Uterus (tissue), 4 donors: Measurements from ENCODE around the gene GDF7. TPM values are rescaled to one million over a fixed set of nuclear protein-coding genes. Genes with fewer than 3 reads are reported as not detected.

Source experiments
- DNase-seq, 2 donors: peaks; one replicate each; pipeline ENCODE4 v3.0.0-alpha.2; 2019 to 2020
- H3K27ac ChIP-seq, 2 donors: fragments of 200-600 bp; sonication (generic); 1 replicate in 1 of 2; 2 replicates in 1 of 2; pipeline ENCODE4 v1.5.1; 2016 to 2018
- H3K27me3 ChIP-seq, 2 donors: fragments of 200-600 bp; sonication (generic); one replicate each; pipeline ENCODE4 v1.5.1; 2018 to 2019; ENCODE audit warnings: control low read depth in 1 of 2
- H3K36me3 ChIP-seq, 2 donors: fragments of 200-600 bp; sonication (generic); one replicate each; pipeline ENCODE4 v1.5.1; 2019; ENCODE audit warnings: control low read depth in 1 of 2
- H3K4me1 ChIP-seq, 2 donors: fragments of 200-600 bp; sonication (generic); one replicate each; pipeline ENCODE4 v1.5.1; 2018 to 2019; ENCODE audit warnings: control low read depth in 1 of 2
- H3K4me3 ChIP-seq, 2 donors: fragments of 200-600 bp; sonication (generic); 1 replicate in 1 of 2; 2 replicates in 1 of 2; pipeline ENCODE4 v1.5.1; 2018 to 2019; ENCODE audit warnings: mild to moderate bottlenecking in 1 of 2
- H3K9me3 ChIP-seq, 2 donors: fragments of 200-600 bp; sonication (generic); one replicate each; pipeline ENCODE4 v1.5.1; 2019; ENCODE audit warnings: control low read depth in 1 of 2
- POLR2A ChIP-seq, 2 donors: fragments of 450-650 bp; IDR thresholded peaks; one replicate each; pipeline ENCODE4 v1.6.1; 2016; ENCODE audit warnings: antibody characterized with exemption in 2 of 2, mild to moderate bottlenecking in 1 of 2, moderate library complexity in 1 of 2
- intact Hi-C: fragments of 100-400 bp; cut with DNase I; formaldehyde crosslinking; loops from one replicate; pipeline ENCODE4 v1.15.1; 2023; ENCODE audit warnings: low total_unique reads
- total RNA-seq, 4 donors: library from RNA; depleted of rRNA in 3 of 4; stranded (reverse); fragments of >200 nt in 3 of 4; gene quantifications; one replicate each; pipeline versions ENCODE4 v1.1.0 to v1.2.4, GENCODE V29; 2014 to 2023
- TF ChIP-seq, protein P1 (sequence below), 4 experiments: fragments of 200-600 bp in 2 of 4; fragments of 450-650 bp in 2 of 4; sonication (generic) in 2 of 4; IDR thresholded peaks; one replicate each; pipeline ENCODE4 v1.5.1; 2016 to 2019; ENCODE audit warnings: antibody characterized with exemption in 4 of 4, mild to moderate bottlenecking in 2 of 4, moderate library complexity in 1 of 4
- donor health status: DM: yes; HTN: yes; CAD: no.

Gene GDF7
- total RNA-seq, 4 donors from 2014 or later: 1.5 to 45.6 (median 5.4) TPM

DNA sequence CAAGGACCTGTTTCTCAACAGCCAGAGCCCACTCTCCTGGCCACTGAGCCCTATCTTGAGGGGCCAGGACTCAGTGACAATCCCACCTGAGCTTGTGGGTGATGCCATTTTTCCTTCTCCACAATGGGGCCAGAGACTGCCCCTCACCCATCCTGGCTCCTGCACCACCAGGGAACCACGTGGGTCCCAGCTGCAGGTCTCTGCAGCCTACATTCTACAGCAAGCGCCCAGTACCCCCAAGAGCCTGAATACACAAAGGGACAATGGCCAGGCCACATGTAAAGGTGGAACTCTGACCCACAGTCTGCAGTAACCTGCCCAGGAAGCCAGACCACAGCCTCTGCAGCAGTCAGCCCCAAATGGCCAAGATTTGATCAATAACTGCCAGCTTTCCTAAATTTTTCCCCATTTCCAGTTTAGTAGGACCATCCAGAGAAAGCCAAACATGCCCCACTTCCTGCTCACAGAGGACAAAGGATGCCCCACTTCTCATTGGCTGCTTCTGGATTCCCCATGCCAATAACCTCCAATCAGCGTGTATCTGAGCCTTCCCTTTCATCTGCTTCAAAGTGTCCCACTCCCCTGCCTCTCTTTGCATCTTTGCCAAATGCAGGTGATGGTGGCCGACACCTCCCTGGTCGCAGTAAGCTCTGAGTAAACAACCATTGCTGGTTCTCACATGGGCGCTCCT is 35.2 kb upstream of the GDF7 start:
- H3K4me3 ChIP-seq: no peak overlapping the region
- no peak overlapping the region for H3K27ac ChIP-seq
- H3K4me1 ChIP-seq: peaks cover 0 to 10% of the 10 kb centered on the region in 2 donors
- no peaks in the 10 kb centered on the region for H3K27me3 ChIP-seq
- intact Hi-C loops: no loop called here
- H3K36me3 ChIP-seq: no peaks in the 10 kb centered on the region
- H3K9me3 ChIP-seq: no peaks in the 10 kb centered on the region
- TF ChIP-seq, protein P1, sequence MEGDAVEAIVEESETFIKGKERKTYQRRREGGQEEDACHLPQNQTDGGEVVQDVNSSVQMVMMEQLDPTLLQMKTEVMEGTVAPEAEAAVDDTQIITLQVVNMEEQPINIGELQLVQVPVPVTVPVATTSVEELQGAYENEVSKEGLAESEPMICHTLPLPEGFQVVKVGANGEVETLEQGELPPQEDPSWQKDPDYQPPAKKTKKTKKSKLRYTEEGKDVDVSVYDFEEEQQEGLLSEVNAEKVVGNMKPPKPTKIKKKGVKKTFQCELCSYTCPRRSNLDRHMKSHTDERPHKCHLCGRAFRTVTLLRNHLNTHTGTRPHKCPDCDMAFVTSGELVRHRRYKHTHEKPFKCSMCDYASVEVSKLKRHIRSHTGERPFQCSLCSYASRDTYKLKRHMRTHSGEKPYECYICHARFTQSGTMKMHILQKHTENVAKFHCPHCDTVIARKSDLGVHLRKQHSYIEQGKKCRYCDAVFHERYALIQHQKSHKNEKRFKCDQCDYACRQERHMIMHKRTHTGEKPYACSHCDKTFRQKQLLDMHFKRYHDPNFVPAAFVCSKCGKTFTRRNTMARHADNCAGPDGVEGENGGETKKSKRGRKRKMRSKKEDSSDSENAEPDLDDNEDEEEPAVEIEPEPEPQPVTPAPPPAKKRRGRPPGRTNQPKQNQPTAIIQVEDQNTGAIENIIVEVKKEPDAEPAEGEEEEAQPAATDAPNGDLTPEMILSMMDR (IDR thresholded peaks at IDR 0.05): no peak
- TF ChIP-seq POLR2A (IDR thresholded peaks at IDR 0.05): no peak
- DNase-seq: no peak

DNA sequence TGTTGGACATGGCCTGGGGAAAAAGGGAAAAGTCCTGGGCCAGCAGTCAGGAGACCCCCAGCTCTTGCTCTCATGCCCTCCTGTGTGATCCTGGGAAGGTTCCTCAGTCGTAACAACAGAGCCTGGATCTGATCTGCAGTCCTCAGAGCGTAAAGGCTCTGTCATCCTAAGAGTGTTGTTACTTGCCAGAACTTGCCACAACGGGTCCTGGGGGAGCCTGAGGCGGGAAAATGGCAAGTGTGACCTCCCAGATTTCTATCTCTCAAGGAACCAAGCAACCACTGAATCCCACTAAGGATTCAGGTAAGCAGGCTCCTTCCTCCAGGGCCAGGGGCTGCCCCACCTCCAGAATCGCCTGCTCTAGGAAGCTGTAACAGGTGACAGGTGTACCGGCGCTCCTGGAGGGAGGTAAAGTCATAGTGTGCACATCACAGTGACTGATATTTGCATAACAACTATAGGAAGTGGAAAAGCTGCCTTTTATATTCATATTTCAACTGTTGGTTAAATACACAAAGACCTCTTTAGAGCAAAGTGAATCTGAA is 34.4 kb upstream of the GDF7 start:
- no peak for DNase-seq
- no peaks in the 10 kb centered on the region for H3K36me3 ChIP-seq
- TF ChIP-seq, protein P1 (IDR thresholded peaks at IDR 0.05): no peak
- no peak for TF ChIP-seq POLR2A (IDR thresholded peaks at IDR 0.05)
- H3K27me3 ChIP-seq: no peaks in the 10 kb centered on the region
- H3K4me3 ChIP-seq: no peak overlapping the region
- intact Hi-C loops: no loop called here
- peaks cover 0 to 10% of the 10 kb centered on the region in 2 donors for H3K4me1 ChIP-seq
- H3K9me3 ChIP-seq: no peaks in the 10 kb centered on the region
- no peak overlapping the region for H3K27ac ChIP-seq

DNA sequence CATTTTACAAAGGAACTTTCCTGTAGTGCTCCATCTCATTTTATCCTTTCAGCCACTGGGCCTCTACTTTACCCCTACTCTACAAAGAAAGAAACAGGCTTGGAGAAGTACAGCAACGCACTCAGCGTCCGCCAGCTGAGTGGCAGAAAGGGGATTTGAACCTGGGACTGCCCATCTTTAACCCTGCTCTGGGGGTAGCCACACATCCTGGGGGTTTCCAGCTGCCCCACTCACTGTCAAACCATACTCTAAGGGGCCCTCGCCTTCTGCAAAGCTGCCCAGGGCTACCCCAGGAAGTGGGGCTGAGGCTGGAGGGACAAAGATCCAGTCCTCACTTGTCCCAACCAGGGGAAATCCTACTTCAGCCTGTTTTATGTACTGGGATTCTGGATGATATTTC is 33.9 kb upstream of the GDF7 start:
- Histone ChIP-seq H3K27ac (peak overlapping the region in 1 of 2 donors; percentile 23), H3K9me3 (no peaks in the 10 kb centered on the region), H3K27me3 (no peaks in the 10 kb centered on the region), H3K4me1 (peaks cover 0 to 10% of the 10 kb centered on the region in 2 donors), H3K36me3 (no peaks in the 10 kb centered on the region), H3K4me3 (no peak overlapping the region)
- intact Hi-C loops: no loop called here
- DNase-seq: no peak
- no peak for TF ChIP-seq POLR2A (IDR thresholded peaks at IDR 0.05)

DNA sequence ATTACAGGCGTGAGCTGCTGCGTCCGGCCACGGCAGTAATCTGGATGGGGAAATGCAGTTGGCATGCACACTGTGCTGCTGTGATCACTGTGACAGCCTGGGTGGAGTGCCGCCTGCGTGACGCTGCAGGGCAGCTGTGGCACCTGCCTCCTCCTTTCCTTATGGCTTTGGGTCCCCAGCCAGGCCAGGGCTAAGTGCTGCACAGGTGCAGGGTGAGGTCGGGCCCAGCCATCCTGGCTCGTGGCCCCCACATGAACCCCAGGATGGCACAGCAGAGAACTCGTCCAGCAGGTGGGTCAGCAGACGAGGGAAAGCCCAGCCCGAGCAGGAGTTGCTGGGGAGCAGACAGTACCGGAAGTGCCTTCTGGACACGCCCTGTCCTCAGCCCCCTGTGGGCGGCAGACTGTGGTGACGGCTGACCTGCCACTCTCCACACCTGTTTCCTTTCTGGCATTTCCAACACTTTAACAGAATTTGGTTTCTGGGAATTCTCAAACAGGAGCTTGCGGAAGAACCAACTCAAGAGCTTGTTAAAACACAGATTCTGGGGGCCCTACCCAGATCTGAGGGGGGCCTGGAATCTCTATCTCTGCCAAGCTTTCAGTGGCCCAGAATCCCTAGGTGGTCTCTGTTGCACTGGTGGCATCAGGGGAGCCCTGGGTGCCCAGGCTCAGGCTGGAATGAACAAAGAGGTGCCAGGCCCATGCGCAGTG is 33.0 kb upstream of the GDF7 start:
- intact Hi-C loops: no loop called here
- H3K27me3 ChIP-seq: no peaks in the 10 kb centered on the region
- H3K4me1 ChIP-seq: peaks cover 0 to 10% of the 10 kb centered on the region in 2 donors
- peak overlapping the region; percentile 74 to 76 for H3K27ac ChIP-seq
- H3K4me3 ChIP-seq: no peak overlapping the region
- DNase-seq: no peak
- TF ChIP-seq, protein P1 (IDR thresholded peaks at IDR 0.05): no peak
- no peak for TF ChIP-seq POLR2A (IDR thresholded peaks at IDR 0.05)
- no peaks in the 10 kb centered on the region for H3K9me3 ChIP-seq
- H3K36me3 ChIP-seq: no peaks in the 10 kb centered on the region

DNA sequence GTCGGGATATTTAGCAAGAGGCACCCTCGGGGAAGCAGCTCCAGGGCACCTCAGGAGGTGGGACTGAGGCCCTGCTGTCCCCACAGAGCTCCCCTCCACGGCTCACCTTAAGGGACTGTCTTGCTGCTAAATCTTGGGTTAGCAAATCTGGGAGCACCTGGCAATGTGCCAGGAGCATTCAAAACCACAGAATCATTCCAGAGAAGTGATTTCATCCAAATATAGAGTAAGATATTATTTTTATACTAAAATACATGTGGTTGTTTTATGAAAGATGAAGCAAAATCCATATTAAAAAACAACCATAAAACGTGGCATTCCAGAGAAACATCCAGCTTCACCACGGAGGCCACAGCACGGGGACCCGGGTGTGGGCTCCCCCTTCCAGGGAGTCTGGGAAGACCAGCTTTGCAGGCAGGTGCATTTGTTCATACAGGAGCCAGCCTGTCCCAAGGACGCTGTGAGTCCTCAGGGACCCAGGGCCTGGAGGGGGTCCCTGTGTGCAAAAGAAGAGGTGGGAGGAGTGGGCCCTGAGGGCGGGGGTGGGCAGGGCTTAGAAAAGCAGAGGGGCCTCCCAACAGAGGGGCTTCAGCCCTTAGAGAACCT is 32.3 kb upstream of the GDF7 start:
- TF ChIP-seq, protein P1 (IDR thresholded peaks at IDR 0.05): no peak
- TF ChIP-seq POLR2A (IDR thresholded peaks at IDR 0.05): no peak
- no peaks in the 10 kb centered on the region for H3K27me3 ChIP-seq
- H3K36me3 ChIP-seq: no peaks in the 10 kb centered on the region
- H3K4me3 ChIP-seq: no peak overlapping the region
- no peaks in the 10 kb centered on the region for H3K9me3 ChIP-seq
- DNase-seq: peak; percentile 63 to 73
- H3K4me1 ChIP-seq: peaks cover 0 to 10% of the 10 kb centered on the region in 2 donors
- intact Hi-C loops: no loop called here
- peak overlapping the region; percentile 74 to 76 for H3K27ac ChIP-seq
